HG03108 (cell line): Measurements from ENCODE around the gene TK2.
"Not testable (repeated sequence)": the region's sequence is repeated elsewhere in the genome, so short reads cannot be mapped to it uniquely, and the experiment has no call there.

Source experiments
- ATAC-seq: cut with Tn5 transposase; IDR thresholded peaks from one replicate; pipeline ENCODE4 v1.9.1; 2021; ENCODE audit warnings: moderate library complexity; ENCODE audit not compliant: unreplicated experiment

TK2 gene

DNA sequence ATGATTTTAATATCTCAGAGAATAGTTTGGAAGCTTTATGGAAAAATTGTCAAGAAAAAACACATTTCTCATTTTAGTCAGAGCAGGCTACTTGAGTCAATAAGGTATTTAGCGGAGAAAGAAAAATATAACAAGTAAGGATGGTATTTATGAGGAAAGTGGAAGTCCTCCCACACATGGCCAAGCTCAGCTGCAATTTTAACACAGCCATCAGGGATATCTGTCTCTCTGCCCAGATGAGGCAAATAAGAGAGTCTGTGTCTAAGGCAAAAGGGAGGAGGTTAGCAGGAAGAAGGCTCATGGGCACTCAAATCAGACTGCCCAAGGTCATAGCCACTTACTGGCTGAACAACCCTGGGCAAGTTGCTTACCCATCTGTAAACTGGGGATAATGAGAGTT, 24.2 kb upstream of the TK2 start:
- ATAC-seq: no peak

DNA sequence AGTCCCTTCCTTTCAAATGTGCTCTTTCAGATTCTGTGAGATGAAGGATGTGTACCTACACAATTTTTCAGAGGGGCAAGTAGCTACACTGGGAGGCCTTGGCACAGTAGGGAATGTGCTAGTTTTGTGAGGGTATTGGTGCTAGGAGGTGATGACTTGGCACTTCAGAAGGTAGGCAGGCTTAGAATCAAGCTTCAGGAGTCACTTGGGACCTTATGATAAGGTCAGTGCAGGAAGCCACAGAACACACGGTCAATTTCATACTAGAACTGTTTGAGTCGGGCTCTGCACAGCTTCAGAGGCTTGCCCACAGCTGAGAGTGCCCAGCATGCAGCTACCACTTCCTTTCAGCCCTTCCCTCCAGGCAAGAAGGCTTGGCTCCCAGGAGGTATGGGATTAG, 22.4 kb upstream of the TK2 start:
- no peak for ATAC-seq

DNA sequence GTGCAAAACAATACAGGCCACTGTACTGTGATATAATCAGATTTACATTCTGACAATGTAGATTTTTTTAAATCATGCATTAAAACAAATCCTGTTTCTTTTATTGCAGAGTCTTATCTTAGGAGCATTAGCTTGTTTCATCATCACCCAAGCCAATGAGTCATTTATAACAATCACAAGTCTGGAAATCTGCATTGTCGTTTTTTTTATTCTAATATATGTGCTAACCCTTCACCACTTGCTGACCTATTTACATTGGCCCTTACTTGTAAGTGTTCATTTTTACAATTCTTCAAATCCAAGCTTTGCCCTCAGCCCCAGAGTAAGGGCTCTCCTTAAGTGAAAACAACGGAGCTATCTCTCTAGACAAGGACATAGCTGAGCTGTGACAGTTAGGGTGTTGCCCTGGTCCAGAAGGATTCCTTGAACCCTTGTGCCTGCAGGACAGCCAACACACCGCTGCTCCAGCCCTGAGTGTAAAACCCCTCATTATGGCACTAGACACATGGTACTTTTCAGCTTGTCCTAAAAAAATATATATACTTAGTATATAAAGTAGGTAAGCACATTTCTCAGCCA, 20.0 kb upstream of the TK2 start:
- ATAC-seq: no peak

DNA sequence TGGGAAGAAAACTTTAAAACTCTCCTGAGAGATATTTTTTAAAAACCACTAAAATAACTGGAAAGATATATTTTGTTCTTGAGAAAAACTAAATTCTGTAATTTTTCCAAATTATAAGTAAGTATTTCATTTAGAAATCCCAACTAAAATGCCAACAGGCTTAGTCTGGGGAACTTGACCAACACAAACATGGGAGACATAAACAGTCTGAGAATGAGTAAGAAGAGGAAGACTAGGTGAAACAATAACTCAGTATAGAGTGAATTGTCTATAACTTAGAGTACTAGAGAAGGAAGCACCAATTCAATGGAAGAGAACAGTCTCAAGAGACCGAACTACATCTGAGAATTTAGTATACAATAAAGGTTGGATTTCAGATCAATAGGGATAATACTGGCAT, 19.2 kb upstream of the TK2 start:
- ATAC-seq: no peak

DNA sequence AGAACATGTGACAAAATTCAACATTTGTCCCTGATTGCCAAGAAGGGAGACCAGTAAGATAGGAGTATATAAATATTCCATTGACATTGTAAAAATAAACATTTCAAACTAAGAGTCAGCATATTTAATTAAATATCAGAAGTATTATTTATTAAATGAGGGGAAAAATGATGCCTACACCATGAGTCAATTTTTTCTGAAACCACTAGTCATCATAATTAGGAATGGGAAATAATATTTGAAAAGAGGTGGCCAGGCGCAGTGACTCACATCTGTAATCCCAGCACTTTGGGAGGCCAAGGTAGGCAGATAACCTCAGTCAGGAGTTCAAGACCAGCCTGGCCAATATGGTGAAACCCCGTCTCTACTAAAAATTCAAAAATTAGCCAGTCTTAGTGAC, 18.4 kb upstream of the TK2 start:
- ATAC-seq: no peak

DNA sequence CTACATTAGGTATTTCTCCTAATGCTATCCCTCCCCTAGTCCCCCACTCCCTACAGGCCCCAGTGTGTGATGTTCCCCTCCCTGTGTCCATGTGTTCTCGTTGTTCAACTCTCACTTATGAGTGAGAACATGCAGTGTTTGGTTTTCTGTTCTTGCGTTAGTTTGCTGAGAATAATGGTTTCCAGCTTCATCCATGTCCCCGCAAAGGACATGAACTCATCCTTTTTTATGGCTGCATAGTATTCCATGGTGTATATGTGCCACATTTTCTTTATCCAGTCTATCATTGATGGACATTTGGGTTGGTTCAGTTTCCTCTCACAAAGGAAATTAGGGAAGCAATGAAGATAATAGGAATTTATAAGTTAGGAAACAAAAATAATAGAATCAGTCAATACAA, 17.3 kb upstream of the TK2 start:
- ATAC-seq: not testable (repeated sequence)

DNA sequence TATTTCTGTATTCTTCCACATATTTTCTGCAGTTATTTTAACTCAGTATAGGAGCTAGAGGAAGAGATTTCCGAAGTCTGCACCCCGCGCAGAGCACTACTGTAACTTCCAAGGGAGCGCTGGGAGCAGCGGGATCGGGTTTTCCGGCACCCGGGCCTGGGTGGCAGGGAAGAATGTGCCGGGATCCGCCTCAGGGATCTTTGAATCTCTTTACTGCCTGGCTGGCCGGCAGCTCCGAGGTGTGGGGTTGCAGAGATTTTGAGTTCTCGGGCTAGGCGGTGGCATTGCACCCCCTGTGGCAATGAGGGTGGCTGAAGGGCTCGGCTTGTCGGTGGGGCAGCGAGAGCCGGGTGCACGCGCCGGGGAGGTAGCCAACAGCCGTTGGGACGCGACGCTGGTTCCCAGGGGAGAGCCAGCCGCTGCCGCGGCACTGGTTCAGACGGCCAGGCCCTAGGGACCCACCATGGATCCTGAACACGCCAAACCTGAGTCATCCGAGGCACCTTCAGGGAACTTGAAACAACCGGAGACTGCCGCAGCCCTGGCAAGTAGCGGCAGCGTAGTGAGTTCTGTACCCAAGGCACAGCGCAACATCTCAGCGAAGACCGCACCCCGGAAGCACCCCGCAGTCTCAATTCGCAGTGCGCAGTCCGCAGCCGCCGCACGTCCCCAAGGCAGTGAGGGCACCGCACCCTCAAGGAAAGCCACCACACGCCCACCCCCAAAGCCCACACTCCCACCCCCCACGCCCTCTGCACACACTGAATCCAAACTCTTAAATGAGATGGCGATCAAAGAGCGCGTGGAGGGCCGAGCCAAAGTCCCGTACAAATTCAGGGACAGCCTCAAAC, 16.4 kb upstream of the TK2 start, which contains the start of gene CMTM1:
Gene CMTM1 (plus strand): TSS at position 389 of the 851 bp plus-strand sequence. CDS start 75 bp downstream, at position 464.
- no peak for ATAC-seq

DNA sequence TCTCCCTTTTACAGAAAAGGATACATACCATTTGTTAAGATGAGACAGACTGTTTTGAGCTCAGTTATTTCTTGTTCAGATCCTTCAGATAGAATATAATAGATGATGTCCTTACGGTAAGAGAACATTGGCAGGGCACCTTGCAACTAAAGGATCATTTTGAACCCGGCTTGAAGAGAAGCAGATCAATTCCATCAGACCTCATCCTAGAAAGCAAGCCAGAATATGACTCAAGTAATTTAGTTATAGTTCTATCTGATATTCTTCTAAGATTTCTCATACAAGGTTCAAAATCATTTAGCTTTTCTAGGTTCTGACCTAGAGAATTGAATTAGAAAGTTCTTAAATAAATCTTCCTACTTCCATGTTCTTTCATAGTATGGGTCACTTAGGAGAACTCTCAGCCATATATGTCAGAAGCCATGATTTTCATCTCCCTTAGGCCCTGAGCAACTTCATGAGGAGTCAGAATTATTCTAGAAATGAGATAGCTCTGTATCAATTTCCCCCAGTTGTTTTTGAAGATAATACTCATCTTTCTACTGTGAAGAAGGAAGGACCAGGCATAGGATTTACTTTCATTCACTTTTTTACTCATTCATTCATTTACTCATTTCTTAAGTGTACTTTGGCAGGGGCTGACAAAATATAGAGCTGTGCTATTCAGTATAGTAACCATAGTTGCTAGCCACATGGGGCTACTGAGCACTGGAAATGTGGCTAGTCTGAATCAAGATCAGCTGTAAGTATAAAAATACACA, 13.8 kb upstream of the TK2 start:
- ATAC-seq: no peak

DNA sequence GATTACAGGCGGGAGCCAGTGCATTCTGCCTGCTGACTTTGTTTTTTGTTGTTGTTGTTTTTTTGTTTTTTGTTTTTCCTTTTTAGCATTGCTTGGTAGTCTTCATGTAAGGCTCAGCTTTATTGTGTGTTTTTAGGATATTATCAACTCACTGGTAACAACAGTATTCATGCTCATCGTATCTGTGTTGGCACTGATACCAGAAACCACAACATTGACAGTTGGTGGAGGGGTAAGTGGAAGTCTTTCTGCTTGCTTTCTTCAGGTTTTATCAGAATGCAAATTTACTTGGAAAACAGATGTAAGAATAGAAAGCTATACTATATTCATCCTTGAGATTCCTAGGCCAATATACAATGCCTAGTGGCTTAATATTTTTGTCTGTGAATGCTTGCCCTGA, 13.1 kb upstream of the TK2 start:
- ATAC-seq: no peak

DNA sequence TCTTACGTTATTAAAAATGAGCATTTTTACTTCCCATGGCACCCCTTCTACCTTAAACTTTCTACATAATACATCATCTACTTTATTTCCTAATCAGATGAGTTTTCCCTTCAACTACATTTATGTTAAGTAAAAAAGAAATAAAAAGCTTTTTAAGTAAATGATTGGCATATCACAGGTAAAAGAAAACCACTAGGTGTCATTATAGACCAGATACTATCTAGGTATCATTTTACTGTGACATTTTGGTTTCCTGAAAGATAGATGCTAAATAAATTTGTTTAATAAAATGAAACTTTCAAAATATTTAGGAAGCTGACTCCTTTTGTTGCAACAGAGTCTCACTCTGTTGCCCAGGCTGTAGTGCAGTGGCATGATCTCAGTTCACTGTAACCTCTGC, 12.5 kb upstream of the TK2 start:
- no peak for ATAC-seq

DNA sequence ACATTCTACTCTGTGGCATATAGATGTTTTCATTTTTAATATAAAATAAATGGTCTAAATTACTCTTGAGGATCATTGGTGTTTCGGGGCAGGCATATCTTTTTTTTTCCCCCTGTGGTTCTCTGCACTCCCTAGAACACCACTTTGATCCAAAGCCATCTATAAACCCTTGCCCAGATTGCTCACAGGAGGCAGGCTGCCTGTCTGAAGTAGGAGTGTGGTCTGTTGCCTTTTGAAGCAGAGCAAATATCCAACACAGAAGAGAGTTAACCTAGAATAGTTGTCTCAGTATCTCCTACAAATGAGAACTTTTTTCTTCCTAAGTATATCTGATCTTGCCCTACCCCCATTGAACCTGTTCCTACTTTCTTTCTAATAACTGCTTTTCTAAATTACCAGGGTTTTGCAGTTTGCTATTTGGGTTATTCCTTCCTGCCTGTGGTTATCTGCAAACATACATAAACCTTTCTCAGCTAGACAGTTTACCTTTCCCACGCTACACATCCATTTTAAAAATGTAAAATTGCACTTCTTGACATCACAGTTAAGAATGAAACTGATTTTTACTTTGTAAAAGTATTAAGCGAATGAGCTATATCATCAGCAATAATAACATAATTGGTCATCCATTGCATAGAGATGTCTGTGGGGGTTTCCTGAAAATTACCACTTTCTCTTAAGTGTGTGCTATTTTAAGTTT, 11.6 kb upstream of the TK2 start:
- ATAC-seq: no peak

DNA sequence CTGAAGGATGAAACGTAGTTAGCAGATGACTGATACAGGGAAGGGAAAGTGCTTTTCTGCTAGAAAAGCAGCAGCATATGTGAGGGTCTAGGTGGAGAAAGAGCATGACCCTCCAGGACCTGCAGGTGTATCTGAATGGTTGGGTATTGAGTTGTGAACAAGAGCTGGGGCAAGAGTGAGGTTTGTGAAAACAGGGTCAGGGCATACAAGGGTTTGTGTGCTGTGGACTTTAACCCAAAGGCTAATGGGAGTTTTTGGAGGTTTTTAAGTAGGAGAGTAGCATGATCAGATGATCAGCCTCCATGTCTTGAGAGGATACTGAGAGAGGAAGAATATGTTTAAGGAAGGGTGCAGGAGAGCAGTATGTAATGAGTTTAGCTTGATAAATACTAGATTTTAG, 10.2 kb upstream of the TK2 start:
- ATAC-seq: no peak

DNA sequence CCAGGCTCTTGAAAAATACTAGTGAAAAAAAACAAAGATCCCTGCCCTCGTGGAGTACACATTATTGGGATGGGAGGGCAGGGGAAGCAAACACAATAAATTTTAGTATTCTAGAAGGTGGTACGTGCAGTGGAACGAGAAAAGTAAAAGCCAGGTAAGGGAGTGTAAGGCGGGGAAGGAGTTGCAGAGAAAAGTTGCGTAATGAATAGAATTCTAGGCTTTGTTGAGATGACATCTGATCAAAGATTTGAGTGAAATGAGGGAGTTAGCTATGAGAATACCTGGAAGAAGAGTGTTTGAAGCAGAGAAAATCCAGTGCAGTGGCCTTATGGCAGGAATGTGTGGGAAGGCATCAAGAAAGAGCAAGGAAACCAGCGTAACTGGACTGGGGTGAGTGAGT, 4.6 kb upstream of the TK2 start:
- no peak for ATAC-seq

DNA sequence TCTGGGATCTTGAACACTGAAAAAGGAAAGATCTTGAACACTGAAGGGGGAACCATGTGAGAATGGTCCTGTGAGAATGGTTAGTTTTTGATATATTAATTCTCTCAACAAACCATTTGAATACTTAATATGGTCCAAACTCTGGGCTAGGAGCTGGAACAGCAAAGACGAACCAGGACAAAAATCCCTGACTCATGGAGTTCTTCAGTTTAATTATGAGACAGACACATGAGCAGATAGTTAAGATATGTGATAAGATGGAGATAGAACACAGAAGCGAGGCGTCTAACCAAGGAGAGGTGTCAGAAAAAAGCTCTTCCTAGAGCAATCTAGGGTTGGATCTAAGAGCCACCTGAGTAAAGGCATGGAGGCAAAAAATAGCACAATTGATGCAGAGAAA, 4.1 kb upstream of the TK2 start:
- ATAC-seq: no peak

DNA sequence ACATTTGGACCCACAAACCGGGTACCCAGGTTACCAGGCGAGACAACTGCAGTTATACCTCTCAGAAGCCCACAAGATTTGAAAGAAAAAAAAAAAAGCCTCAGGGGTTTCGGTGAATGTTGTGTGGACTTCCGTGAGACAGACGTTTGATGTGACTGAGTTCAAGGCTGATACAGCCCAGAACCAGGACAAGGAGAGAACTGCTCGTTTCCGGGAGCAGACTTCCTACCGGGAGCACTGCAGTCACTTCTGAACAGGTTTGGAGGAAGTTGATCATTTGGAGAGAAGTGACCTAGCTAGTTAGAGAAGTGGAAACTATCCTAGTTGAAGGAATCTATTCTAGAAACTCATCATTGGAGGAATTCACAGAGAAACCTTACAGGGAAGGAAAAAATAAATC, 3.3 kb upstream of the TK2 start:
- no peak for ATAC-seq

DNA sequence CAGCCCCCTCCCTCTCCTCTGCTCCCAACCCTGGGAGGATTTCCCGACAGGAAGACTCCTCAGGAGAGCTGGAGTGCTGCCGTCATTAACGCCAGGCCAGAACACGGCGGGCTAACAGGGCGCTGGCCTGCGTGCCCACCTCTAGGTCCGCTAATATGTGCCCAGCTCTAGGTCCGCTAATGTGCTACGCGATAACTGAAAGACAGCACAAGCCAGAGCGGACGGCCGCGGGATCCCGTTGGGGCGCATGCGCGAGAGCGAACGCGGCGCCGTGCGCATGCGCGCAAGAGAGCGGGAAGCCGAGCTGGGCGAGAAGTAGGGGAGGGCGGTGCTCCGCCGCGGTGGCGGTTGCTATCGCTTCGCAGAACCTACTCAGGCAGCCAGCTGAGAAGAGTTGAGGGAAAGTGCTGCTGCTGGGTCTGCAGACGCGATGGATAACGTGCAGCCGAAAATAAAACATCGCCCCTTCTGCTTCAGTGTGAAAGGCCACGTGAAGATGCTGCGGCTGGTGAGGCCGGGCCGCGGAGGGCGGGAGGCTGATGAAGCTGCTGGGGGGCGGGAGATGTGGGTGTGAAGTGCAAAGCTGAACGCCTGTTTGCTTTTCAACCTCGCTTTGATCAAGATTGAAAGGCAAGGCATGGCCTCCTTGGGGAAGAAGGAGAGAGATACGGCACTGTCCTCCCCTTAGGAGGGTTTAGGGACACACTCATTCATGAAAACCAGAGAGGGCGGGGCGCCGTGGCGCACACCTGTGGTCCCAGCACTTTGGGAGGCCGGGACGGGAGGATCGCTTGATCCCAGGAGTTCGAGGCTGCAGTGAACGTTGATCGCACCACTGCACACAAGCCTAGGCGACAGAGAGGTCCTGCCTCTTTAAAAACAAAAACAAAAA, 2.6 kb upstream of the TK2 start, which contains the start of gene CKLF:
Gene CKLF (plus strand): TSS at position 291 of the 892 bp plus-strand sequence. CDS start 140 bp downstream, at position 431.
- ATAC-seq: peak; percentile 65

DNA sequence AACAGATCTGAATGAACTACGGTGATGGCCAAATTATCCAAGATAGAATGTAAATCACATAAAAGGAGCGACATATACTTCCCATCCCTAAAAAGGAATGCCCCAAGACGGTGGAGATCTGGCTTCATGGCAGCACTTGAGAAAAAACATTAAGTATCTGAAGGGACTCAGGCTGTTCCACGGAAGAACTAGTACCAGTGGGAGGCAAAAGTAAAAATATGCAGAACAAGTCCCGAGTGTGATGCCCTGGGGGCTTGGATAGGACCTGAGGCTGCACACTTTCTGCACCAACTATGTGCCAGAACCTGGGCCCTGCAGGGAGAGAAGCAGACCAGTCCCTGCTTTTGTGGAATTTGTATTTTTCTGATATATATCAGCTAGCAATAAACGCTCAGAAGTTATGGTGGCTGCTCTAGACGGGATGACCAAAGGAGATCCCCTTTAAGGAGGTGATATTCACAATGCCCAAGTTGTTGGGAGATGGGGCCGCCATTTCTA, 1.9 kb upstream of the TK2 start:
- no peak for ATAC-seq

DNA sequence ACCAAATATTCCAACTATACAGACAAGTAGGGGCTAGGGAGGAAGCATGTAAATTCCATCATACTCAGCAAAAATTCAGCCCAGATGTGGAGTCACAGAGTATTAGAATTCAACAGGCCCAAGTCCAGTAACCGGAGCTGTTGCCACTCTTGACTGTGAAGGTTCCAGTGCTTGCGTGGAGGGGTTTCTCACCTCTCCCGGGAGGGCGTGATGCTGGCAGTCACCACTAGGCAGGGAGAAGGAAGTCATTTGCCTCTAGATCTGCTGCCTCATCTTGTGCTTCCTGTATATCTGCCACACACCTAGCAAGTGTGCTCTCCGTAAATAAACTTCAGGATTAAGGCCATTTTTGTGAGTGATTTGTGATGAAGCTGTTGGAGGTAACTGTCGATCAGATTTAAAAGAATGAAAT, 1.4 kb upstream of the TK2 start:
- ATAC-seq: no peak

DNA sequence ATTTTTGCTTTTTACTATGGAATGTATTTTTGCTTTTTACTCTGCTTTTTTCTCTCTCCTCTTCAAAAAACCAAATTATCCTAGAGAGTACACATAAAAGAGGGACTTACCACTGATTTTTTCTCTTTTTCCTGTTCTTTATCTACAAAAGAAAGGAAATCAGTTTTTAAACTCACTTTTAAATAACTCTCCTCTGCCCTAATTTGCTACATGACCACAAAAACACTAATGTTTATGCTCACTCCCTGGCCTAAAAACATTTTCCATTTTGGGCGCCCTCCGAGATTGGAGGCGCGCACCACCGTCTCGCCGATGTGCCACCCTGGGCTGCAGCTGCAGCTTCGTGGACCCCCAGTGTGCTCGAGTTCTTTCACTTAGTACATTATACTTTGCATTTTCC, 1.1 kb downstream of the TK2 start:
- ATAC-seq: no peak

DNA sequence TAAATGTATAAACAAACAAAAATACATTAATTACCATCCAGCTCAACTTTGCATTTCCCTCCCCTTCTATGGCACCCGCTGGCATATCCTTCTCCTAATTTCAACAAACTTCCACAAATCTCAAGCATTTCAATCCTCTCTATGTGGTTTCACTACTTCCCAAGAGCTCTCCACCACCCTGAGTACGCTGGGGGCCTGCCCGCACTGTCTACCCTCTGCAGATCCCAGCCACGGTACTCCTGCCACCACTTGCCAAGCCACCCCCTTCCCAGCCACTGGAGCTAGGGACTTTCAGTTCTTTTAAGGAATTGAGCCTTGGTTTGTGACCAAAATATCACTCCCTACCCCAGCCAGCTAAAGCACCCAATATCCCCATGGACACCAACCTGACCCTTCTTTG, 1.9 kb downstream of the TK2 start:
- ATAC-seq: no peak
